ENCODE results near the gene UMAD1. TPM values are rescaled to one million over a fixed set of nuclear protein-coding genes. Genes with fewer than 3 reads are reported as not detected.

The UMAD1 gene
- total and polyA plus RNA-seq, 2 of the 4 experiments (the other 2 are of a cell fraction), result 5.2 to 8.4 TPM

- H4K5ac ChIP-seq (ENCODE audit: low read depth, low read length), result no peak overlapping the region
- no peaks in the 10 kb centered on the region for H3K36me3 ChIP-seq (ENCODE audit: control insufficient read depth, insufficient read depth, low read length)
- no peak overlapping the region for H3K4me2 ChIP-seq (ENCODE audit: low read depth, low read length)
- H2BK20ac ChIP-seq (ENCODE audit: low read depth, low read length), result no peak overlapping the region
- H2AK9ac ChIP-seq (replicated peaks; ENCODE audit: low read depth, low read length, poor library complexity), result no peak overlapping the region
- no peak overlapping the region for H3K14ac ChIP-seq (replicated peaks; ENCODE audit: low read depth, low read length)
- no peak overlapping the region for H3K9ac ChIP-seq (ENCODE audit: low read depth, low read length)
- ATAC-seq (ENCODE audit: low read depth), result no peak
- in situ Hi-C loops (cut with MboI; ENCODE audit: low sequenced_read_pairs) (no loop called here), intact Hi-C loops (cut with micrococcal nuclease) (no loop called here), dilution Hi-C loops (cut with HindIII; ENCODE audit: low sequenced_read_pairs, unreplicated experiment) (no loop called here)
- H3K4me1 ChIP-seq (ENCODE audit: control insufficient read depth, insufficient read depth, low read length), result no peaks in the 10 kb centered on the region
- TF ChIP-seq CEBPB (IDR thresholded peaks at IDR 0.05; ENCODE audit: low read depth, low read length) (no peak), RCOR1 (IDR thresholded peaks at IDR 0.05; ENCODE audit: insufficient replicate concordance, low read length) (no peak), POLR2A (IDR thresholded peaks at IDR 0.05; ENCODE audit: low read depth, low read length) (no peak), BHLHE40 (IDR thresholded peaks at IDR 0.05; ENCODE audit: low read depth, low read length) (no peak), CTCF (conservative IDR thresholded peaks at IDR 0.05; ENCODE audit: low read depth, low read length) (no peak), SMC3 (IDR thresholded peaks at IDR 0.05; ENCODE audit: low read depth, low read length) (no peak), ELK1 (IDR thresholded peaks at IDR 0.05; ENCODE audit: borderline replicate concordance, low read depth, low read length) (no peak), NFE2L2 (IDR thresholded peaks at IDR 0.05; ENCODE audit: low read depth, low read length) (no peak), MAFK (IDR thresholded peaks at IDR 0.05; ENCODE audit: low read depth, low read length) (no peak), CHD1 (IDR thresholded peaks at IDR 0.05; ENCODE audit: low read depth, low read length) (no peak), MAZ (IDR thresholded peaks at IDR 0.05; ENCODE audit: borderline replicate concordance, low read depth, low read length) (no peak), MXI1 (IDR thresholded peaks at IDR 0.05; ENCODE audit: borderline replicate concordance, low read depth, low read length) (no peak), USF2 (IDR thresholded peaks at IDR 0.05; ENCODE audit: low read depth, low read length) (no peak), FOS (IDR thresholded peaks at IDR 0.05; ENCODE audit: low read depth, low read length) (no peak), RFX5 (IDR thresholded peaks at IDR 0.05; ENCODE audit: low read depth, low read length) (no peak), RAD21 (IDR thresholded peaks at IDR 0.05; ENCODE audit: low read length) (no peak)
- no peaks in the 10 kb centered on the region for H3K9me3 ChIP-seq (ENCODE audit: control insufficient read depth, insufficient read depth, low read length)
- no peak overlapping the region for H3K4ac ChIP-seq (ENCODE audit: low read depth, low read length)
- H3K27ac ChIP-seq (ENCODE audit: insufficient read depth, low read length), result no peak overlapping the region
- H2AK5ac ChIP-seq (ENCODE audit: low read depth, low read length), result no peak overlapping the region
- no peak overlapping the region for H2BK5ac ChIP-seq (ENCODE audit: low read depth, low read length, poor library complexity, severe bottlenecking)
- H2BK15ac ChIP-seq (ENCODE audit: low read depth, low read length), result no peak overlapping the region
- DNase-seq, result no peak
- H3K79me1 ChIP-seq (ENCODE audit: low read depth in 1 of 2, low read length in 2 of 2), result no peaks in the 10 kb centered on the region
- no peak overlapping the region for H2AFZ ChIP-seq (replicated peaks; ENCODE audit: low read length, poor library complexity)
- no peaks in the 10 kb centered on the region for H3K9me1 ChIP-seq (ENCODE audit: insufficient read depth, low read length)
- H3K56ac ChIP-seq (ENCODE audit: extremely low read depth, insufficient read depth, low read length), result no peak overlapping the region
- no peak overlapping the region for H4K8ac ChIP-seq (ENCODE audit: low read depth in 2 of 2, low read length in 2 of 2)
- H2BK120ac ChIP-seq (ENCODE audit: low read depth, low read length), result no peak overlapping the region
- H3K18ac ChIP-seq (ENCODE audit: low read depth, low read length), result no peak overlapping the region
- no peak overlapping the region for H3K4me3 ChIP-seq (ENCODE audit: insufficient read depth, low read depth, low read length)
- H4K20me1 ChIP-seq (ENCODE audit: insufficient read depth, low read length), result no peaks in the 10 kb centered on the region
- no CpG with 5 or more reads among the region's 4 CpGs for WGBS, 2 experiments (ENCODE audit: extremely low coverage in 2 of 2, insufficient read length in 1 of 2)
- H3K23ac ChIP-seq (ENCODE audit: low read depth, low read length), result no peak overlapping the region
- H3K27me3 ChIP-seq (ENCODE audit: control insufficient read depth, insufficient read depth, low read length), result no peaks in the 10 kb centered on the region
- ChIA-PET POLR2A (ENCODE audit: unreplicated experiment) (no interaction called here), CTCF (no interaction called here)
- no TSS peak for BruUV-seq (replicated peaks)
- H4K91ac ChIP-seq (ENCODE audit: insufficient read depth, low read depth, low read length), result no peak overlapping the region
Measured at GRCh38 chr7:7746458-7746857, 105.9 kb downstream of the UMAD1 start.
